Measurements from ENCODE around the gene CATSPERZ.

Gene CATSPERZ

GRCh38 chr11:64291752-64292459 is 8.3 kb upstream of the CATSPERZ start:
- Histone ChIP-seq H3K27me3 (ENCODE audit: control insufficient read depth in 5 of 5, insufficient read depth in 4 of 5, low read length in 5 of 5) (peaks cover 35 to 63% (median 52%) of the 10 kb centered on the region in 5 donors), H3K4me3 (ENCODE audit: low read depth in 1 of 5, low read length in 5 of 5) (peak overlapping the region in 3 of 5 donors; percentile 8 to 58 (median 36)), H3K4me1 (ENCODE audit: control insufficient read depth in 5 of 5, insufficient read depth in 5 of 5, low read length in 5 of 5) (peaks cover 0 to 19% (median 12%) of the 10 kb centered on the region in 5 donors), H3K9ac (ENCODE audit: low read length in 5 of 5) (peak overlapping the region in 1 of 5 donors; percentile 37), H3K36me3 (ENCODE audit: control insufficient read depth in 5 of 5, insufficient read depth in 5 of 5, low read length in 5 of 5) (peaks cover 0 to 4% (median 0%) of the 10 kb centered on the region in 5 donors), H3K27ac (ENCODE audit: low read depth, low read length) (no peak overlapping the region), H3K9me3 (ENCODE audit: control insufficient read depth in 5 of 5, low read length in 5 of 5) (no peaks in the 10 kb centered on the region)

- Histone ChIP-seq H3K9me3 (ENCODE audit: control insufficient read depth in 5 of 5, low read length in 5 of 5) (no peaks in the 10 kb centered on the region), H3K4me1 (ENCODE audit: control insufficient read depth in 5 of 5, insufficient read depth in 5 of 5, low read length in 5 of 5) (peaks cover 0 to 19% (median 12%) of the 10 kb centered on the region in 5 donors), H3K27ac (ENCODE audit: low read depth, low read length) (no peak overlapping the region), H3K27me3 (ENCODE audit: control insufficient read depth in 5 of 5, insufficient read depth in 4 of 5, low read length in 5 of 5) (peaks cover 42 to 71% (median 59%) of the 10 kb centered on the region in 5 donors), H3K9ac (ENCODE audit: low read length in 5 of 5) (peak overlapping the region in 1 of 5 donors; percentile 37), H3K36me3 (ENCODE audit: control insufficient read depth in 5 of 5, insufficient read depth in 5 of 5, low read length in 5 of 5) (peaks cover 0 to 4% (median 0%) of the 10 kb centered on the region in 5 donors), H3K4me3 (ENCODE audit: low read depth in 1 of 5, low read length in 5 of 5) (peak overlapping the region in 2 of 5 donors; percentile 36 to 58)
Measured at GRCh38 chr11:64292460-64293254, 7.5 kb upstream of the CATSPERZ start.

- H3K27me3 ChIP-seq (ENCODE audit: control insufficient read depth in 5 of 5, insufficient read depth in 4 of 5, low read length in 5 of 5): peaks cover 50 to 82% (median 66%) of the 10 kb centered on the region in 5 donors
- H3K9ac ChIP-seq (ENCODE audit: low read length in 5 of 5): no peak overlapping the region
- H3K4me1 ChIP-seq (ENCODE audit: control insufficient read depth in 5 of 5, insufficient read depth in 5 of 5, low read length in 5 of 5): peaks cover 0 to 36% (median 25%) of the 10 kb centered on the region in 5 donors
- H3K27ac ChIP-seq (ENCODE audit: low read depth, low read length): no peak overlapping the region
- no peaks in the 10 kb centered on the region for H3K9me3 ChIP-seq (ENCODE audit: control insufficient read depth in 5 of 5, low read length in 5 of 5)
- H3K36me3 ChIP-seq (ENCODE audit: control insufficient read depth in 5 of 5, insufficient read depth in 5 of 5, low read length in 5 of 5): no peaks in the 10 kb centered on the region
- H3K4me3 ChIP-seq (ENCODE audit: low read depth in 1 of 5, low read length in 5 of 5): no peak overlapping the region
Measured at GRCh38 chr11:64294774-64295173, 5.4 kb upstream of the CATSPERZ start.

GRCh38 chr11:64295760-64296159 is 4.4 kb upstream of the CATSPERZ start:
- Histone ChIP-seq H3K4me3 (ENCODE audit: low read depth in 1 of 5, low read length in 5 of 5) (no peak overlapping the region), H3K4me1 (ENCODE audit: control insufficient read depth in 5 of 5, insufficient read depth in 5 of 5, low read length in 5 of 5) (peaks cover 0 to 46% (median 33%) of the 10 kb centered on the region in 5 donors), H3K27ac (ENCODE audit: low read depth, low read length) (no peak overlapping the region), H3K9ac (ENCODE audit: low read length in 5 of 5) (no peak overlapping the region), H3K9me3 (ENCODE audit: control insufficient read depth in 5 of 5, low read length in 5 of 5) (no peaks in the 10 kb centered on the region), H3K27me3 (ENCODE audit: control insufficient read depth in 5 of 5, insufficient read depth in 4 of 5, low read length in 5 of 5) (peaks cover 45 to 79% (median 61%) of the 10 kb centered on the region in 5 donors), H3K36me3 (ENCODE audit: control insufficient read depth in 5 of 5, insufficient read depth in 5 of 5, low read length in 5 of 5) (no peaks in the 10 kb centered on the region)

GRCh38 chr11:64296236-64296635 is 3.9 kb upstream of the CATSPERZ start:
- Histone ChIP-seq H3K4me3 (ENCODE audit: low read depth in 1 of 5, low read length in 5 of 5) (no peak overlapping the region), H3K9ac (ENCODE audit: low read length in 5 of 5) (no peak overlapping the region), H3K27ac (ENCODE audit: low read depth, low read length) (no peak overlapping the region), H3K9me3 (ENCODE audit: control insufficient read depth in 5 of 5, low read length in 5 of 5) (no peaks in the 10 kb centered on the region), H3K36me3 (ENCODE audit: control insufficient read depth in 5 of 5, insufficient read depth in 5 of 5, low read length in 5 of 5) (no peaks in the 10 kb centered on the region), H3K4me1 (ENCODE audit: control insufficient read depth in 5 of 5, insufficient read depth in 5 of 5, low read length in 5 of 5) (peaks cover 0 to 46% (median 36%) of the 10 kb centered on the region in 5 donors), H3K27me3 (ENCODE audit: control insufficient read depth in 5 of 5, insufficient read depth in 4 of 5, low read length in 5 of 5) (peaks cover 41 to 75% (median 56%) of the 10 kb centered on the region in 5 donors)

GRCh38 chr11:64296830-64297698 is 3.1 kb upstream of the CATSPERZ start:
- H3K27ac ChIP-seq (ENCODE audit: low read depth, low read length): no peak overlapping the region
- peaks cover 41 to 66% (median 52%) of the 10 kb centered on the region in 5 donors for H3K27me3 ChIP-seq (ENCODE audit: control insufficient read depth in 5 of 5, insufficient read depth in 4 of 5, low read length in 5 of 5)
- no peaks in the 10 kb centered on the region for H3K9me3 ChIP-seq (ENCODE audit: control insufficient read depth in 5 of 5, low read length in 5 of 5)
- H3K4me1 ChIP-seq (ENCODE audit: control insufficient read depth in 5 of 5, insufficient read depth in 5 of 5, low read length in 5 of 5): peaks cover 0 to 40% (median 30%) of the 10 kb centered on the region in 5 donors
- no peaks in the 10 kb centered on the region for H3K36me3 ChIP-seq (ENCODE audit: control insufficient read depth in 5 of 5, insufficient read depth in 5 of 5, low read length in 5 of 5)
- H3K9ac ChIP-seq (ENCODE audit: low read length in 5 of 5): no peak overlapping the region
- no peak overlapping the region for H3K4me3 ChIP-seq (ENCODE audit: low read depth in 1 of 5, low read length in 5 of 5)

GRCh38 chr11:64297699-64298358 is 2.3 kb upstream of the CATSPERZ start:
- peaks cover 36 to 59% (median 45%) of the 10 kb centered on the region in 5 donors for H3K27me3 ChIP-seq (ENCODE audit: control insufficient read depth in 5 of 5, insufficient read depth in 4 of 5, low read length in 5 of 5)

GRCh38 chr11:64298966-64299846 is 952 bp upstream of the CATSPERZ start:
- Histone ChIP-seq H3K36me3 (ENCODE audit: control insufficient read depth in 5 of 5, insufficient read depth in 5 of 5, low read length in 5 of 5) (no peaks in the 10 kb centered on the region), H3K4me3 (ENCODE audit: low read depth in 1 of 5, low read length in 5 of 5) (peak overlapping the region; percentile 39 to 58 (median 54)), H3K27me3 (ENCODE audit: control insufficient read depth in 5 of 5, insufficient read depth in 4 of 5, low read length in 5 of 5) (peaks cover 29 to 49% (median 36%) of the 10 kb centered on the region in 5 donors), H3K9me3 (ENCODE audit: control insufficient read depth in 5 of 5, low read length in 5 of 5) (no peaks in the 10 kb centered on the region), H3K27ac (ENCODE audit: low read depth, low read length) (no peak overlapping the region), H3K9ac (ENCODE audit: low read length in 5 of 5) (peak overlapping the region in 3 of 5 donors; percentile 40 to 68 (median 53)), H3K4me1 (ENCODE audit: control insufficient read depth in 5 of 5, insufficient read depth in 5 of 5, low read length in 5 of 5) (peaks cover 0 to 39% (median 27%) of the 10 kb centered on the region in 5 donors)

More at GRCh38 chr11:64297699-64298358, 2.3 kb upstream of the CATSPERZ start:
- H3K36me3 ChIP-seq (ENCODE audit: control insufficient read depth in 5 of 5, insufficient read depth in 5 of 5, low read length in 5 of 5): no peaks in the 10 kb centered on the region
- no peak overlapping the region for H3K4me3 ChIP-seq (ENCODE audit: low read depth in 1 of 5, low read length in 5 of 5)
- H3K27ac ChIP-seq (ENCODE audit: low read depth, low read length): no peak overlapping the region
- H3K9me3 ChIP-seq (ENCODE audit: control insufficient read depth in 5 of 5, low read length in 5 of 5): no peaks in the 10 kb centered on the region
- H3K4me1 ChIP-seq (ENCODE audit: control insufficient read depth in 5 of 5, insufficient read depth in 5 of 5, low read length in 5 of 5): peaks cover 0 to 33% (median 22%) of the 10 kb centered on the region in 5 donors
- no peak overlapping the region for H3K9ac ChIP-seq (ENCODE audit: low read length in 5 of 5)

Measured in subcutaneous abdominal adipose tissue (tissue), 5 donors.